ENCODE measurements around the gene MAP2K1.
A peak's percentile ranks its signal among the peaks of the same experiment; 100 is the strongest.

The MAP2K1 gene

DNA sequence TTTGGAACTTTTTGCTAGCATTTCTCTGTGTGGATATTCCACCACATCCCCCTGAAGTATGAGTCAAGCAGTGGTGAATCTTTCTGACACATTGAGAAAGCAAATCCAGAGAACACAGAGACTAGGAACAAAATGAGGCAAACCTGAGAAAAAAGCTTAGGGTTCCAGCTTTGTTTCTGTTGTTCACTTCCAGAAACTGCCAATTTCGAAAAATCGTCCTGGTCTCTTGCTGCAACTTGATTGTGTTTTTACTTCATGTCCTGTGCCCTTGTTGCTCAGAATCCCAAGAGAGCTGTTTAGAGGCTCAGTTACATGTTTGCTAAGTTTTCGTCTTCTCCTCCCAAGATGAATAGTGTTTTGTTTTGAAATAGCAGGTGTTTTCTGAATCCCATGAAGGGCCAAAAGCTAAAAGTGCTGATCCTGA is 13.7 kb downstream of the MAP2K1 start:
- peak overlapping the region; percentile 4; the same call in 1 of the 2 replicates for H3K27ac ChIP-seq
- TF ChIP-seq CTCF (conservative IDR thresholded peaks at IDR 0.05): no peak
- no peak for TF ChIP-seq ZFX (IDR thresholded peaks at IDR 0.05)

DNA sequence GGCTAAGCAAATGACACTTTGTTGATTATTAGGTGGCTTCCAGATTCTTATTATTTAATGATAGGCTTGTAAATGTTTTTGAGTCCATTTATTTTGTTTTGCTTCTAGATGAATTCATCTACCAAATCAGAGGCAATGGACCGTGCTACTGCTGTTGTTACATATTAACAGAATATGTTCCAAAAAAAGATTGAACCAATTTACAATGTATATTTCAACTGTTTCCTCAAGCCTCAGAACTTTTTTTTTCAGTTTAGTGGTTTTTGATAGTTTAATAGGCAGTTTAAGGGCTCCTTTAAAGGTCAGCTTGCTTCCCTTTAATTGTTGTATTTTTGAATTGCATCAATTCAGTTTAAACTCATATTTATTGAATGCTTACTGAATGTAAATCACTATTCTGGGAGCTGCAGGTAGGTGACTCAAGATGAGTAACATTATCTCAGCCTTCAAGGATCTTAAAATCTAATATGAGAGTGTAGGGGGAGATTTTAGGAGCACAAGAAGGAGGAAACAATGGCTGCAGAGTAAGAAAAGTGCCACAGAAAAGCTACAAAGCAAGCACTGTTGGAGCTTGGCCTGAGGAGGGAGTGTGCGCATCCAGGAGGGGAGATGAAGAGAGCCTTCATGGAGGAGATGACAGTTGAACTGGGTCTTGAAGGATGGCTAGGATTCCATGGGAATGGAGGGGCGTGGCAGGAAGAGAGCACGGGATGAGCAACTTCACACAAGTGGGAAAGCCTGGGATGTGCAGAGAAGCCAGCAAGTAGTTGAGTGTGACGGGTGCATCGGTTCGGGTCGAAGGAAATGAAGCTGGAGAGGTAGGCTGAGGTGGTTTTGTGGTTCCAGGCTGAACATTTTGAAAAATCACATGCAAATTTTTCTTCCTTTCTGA is 14.7 kb downstream of the MAP2K1 start:
- no peak overlapping the region for H3K27ac ChIP-seq

GRCh38 chr15:66402761-66403284 is 16.1 kb downstream of the MAP2K1 start:
- no peak overlapping the region for H3K27ac ChIP-seq
- no peak for TF ChIP-seq CTCF (conservative IDR thresholded peaks at IDR 0.05)
- TF ChIP-seq ZFX (IDR thresholded peaks at IDR 0.05): no peak

More for the DNA sequence above, 14.7 kb downstream of the MAP2K1 start:
- no peak for TF ChIP-seq CTCF (conservative IDR thresholded peaks at IDR 0.05)
- TF ChIP-seq ZFX (IDR thresholded peaks at IDR 0.05): no peak

DNA sequence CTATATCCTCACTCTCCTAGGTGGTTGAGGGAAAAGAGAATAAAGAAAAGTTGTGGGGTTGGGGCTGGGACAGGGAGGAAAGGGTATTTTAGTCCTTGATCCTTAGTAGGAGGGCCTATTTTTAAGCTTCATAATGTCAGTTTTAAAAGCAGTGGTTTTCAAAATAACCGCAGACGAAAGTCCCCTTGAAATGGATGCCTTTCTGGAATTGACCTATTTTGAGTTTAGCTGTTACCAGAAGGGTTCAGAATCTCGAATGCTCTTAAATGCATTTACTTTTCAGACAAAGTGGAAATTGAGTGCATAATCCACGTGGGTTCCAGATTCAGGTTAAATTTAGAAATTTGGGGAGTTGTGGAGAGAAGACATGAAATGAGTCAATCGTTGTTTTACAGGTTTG is 16.6 kb downstream of the MAP2K1 start:
- H3K27ac ChIP-seq: no peak overlapping the region
- TF ChIP-seq ZFX (IDR thresholded peaks at IDR 0.05): no peak
- no peak for TF ChIP-seq CTCF (conservative IDR thresholded peaks at IDR 0.05)

DNA sequence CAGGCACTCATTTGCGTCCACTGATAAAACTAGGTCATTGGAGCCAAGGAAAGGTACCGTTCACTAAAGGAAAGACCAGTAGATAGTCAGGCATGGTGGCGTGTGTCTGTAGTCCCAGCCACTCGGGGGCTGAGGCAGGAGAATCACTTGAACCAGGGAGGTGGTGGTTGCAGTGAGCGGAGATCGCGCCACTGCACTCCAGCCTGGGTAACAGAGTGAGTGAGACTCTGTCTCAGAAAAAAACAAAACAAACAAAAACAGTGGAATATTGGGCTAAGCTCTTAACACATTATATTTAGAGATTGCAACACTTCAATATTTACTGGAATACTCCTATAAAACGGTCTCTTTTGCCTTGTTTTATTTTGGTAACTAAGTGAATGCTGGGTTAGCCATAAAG is 17.4 kb downstream of the MAP2K1 start:
- no peak overlapping the region for H3K27ac ChIP-seq
- TF ChIP-seq ZFX (IDR thresholded peaks at IDR 0.05) (no peak), CTCF (conservative IDR thresholded peaks at IDR 0.05) (no peak)

DNA sequence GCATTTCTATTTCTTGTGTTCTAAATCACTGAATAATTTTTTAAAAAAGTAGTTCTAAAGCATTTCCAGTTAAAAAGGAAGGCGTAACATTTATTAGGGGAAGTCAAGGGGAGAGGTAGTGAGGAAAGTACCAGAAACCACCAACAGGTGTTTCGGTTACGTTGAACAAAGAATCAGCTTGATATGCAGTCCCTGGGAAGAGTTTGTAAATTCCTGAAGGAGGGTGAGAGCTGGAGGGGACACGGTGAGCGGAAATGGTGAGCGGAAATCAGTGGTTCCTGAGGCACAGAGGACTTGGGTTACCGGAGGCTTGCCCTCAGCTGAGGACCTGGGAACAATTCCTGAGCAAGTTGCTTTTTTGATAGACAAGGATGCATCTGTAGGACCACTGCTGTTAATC is 17.8 kb downstream of the MAP2K1 start:
- no peak overlapping the region for H3K27ac ChIP-seq
- TF ChIP-seq CTCF (conservative IDR thresholded peaks at IDR 0.05) (no peak), ZFX (IDR thresholded peaks at IDR 0.05) (no peak)

GRCh38 chr15:66405007-66405406 is 18.3 kb downstream of the MAP2K1 start:
- H3K27ac ChIP-seq: no peak overlapping the region
- TF ChIP-seq ZFX (IDR thresholded peaks at IDR 0.05) (no peak), CTCF (conservative IDR thresholded peaks at IDR 0.05) (no peak)
